ENCODE results near the gene RNF115. TPM values are rescaled to one million over a fixed set of nuclear protein-coding genes. Genes with fewer than 3 reads are reported as not detected.
A peak's percentile ranks its signal among the peaks of the same experiment; 100 is the strongest.

Gene RNF115
- total and polyA plus RNA-seq, 2 of the 13 experiments (the other 11 are each of a cell fraction or from before 2014, with no cell fraction given), result 6.0 to 10.1 TPM

GRCh38 chr1:145847827-145848226 lies 23.9 kb upstream of the RNF115 start:
- Histone ChIP-seq H3K4me3 (replicated peaks in 1 of 3; ENCODE audit: insufficient read depth in 1 of 3, low read depth in 2 of 3, low read length in 3 of 3) (no peak overlapping the region), H3K79me2 (ENCODE audit: insufficient read depth, low read length) (no peaks in the 10 kb centered on the region), H4K20me1 (ENCODE audit: insufficient read depth, low read length) (no peaks in the 10 kb centered on the region), H3K27ac (ENCODE audit: extremely low read length, insufficient read depth, low read length) (no peak overlapping the region), H3K4me2 (ENCODE audit: low read depth, low read length) (no peak overlapping the region), H3K27me3 (ENCODE audit: control insufficient read depth in 1 of 2, insufficient read depth in 2 of 2, low read length in 2 of 2) (no peaks in the 10 kb centered on the region), H3K9ac (ENCODE audit: insufficient read depth, low read depth, low read length) (no peak overlapping the region), H3K9me3 (ENCODE audit: low read length) (no peaks in the 10 kb centered on the region), H2AFZ (ENCODE audit: low read length) (no peak overlapping the region), H3K4me1 (ENCODE audit: insufficient read depth, low read length) (peaks cover 12% of the 10 kb centered on the region), H3K36me3 (replicated peaks in 1 of 2; ENCODE audit: control insufficient read depth in 1 of 2, insufficient read depth in 2 of 2, low read length in 2 of 2) (peaks cover 11 to 15% of the 10 kb centered on the region in 2 experiments; a peak in 4 of 5 replicates)
- WGBS (ENCODE audit: low lambda C conversion rate), result 86% methylated on average over 3 of the region's 3 CpGs
- DNase-seq (ENCODE audit: low spot score) (no peak), FAIRE-seq (no peak), ATAC-seq (no peak)
- TF ChIP-seq HNF1B (CRISPR knock-in tag; IDR thresholded peaks at IDR 0.05) (no peak), HES4 (CRISPR knock-in tag; IDR thresholded peaks at IDR 0.05; ENCODE audit: borderline replicate concordance) (no peak)
- in situ Hi-C loops (cut with HindIII; ENCODE audit: extremely low pct_ligation_motif_present, low pct_unique_long_range_greater_than_20kb), result loop anchor here (10.0 kb wide), 1 partner anchor 167 kb away; no protein-coding TSS in a partner anchor
- POLR2A ChIA-PET, result interaction anchor here (3.2 to 4.5 kb wide), 2 partner anchors 11 to 24 kb away, joined by 19 to 44 read pairs; partner anchors contain the start of genes PIAS3, POLR3C and RNF115
- CTCF ChIA-PET (ENCODE audit: low intra/inter-chr PET ratio, low total read pairs), result no interaction called here
- intact Hi-C loops (cut with micrococcal nuclease; ENCODE audit: unreplicated experiment), result no loop called here
- no TSS peak for BruUV-seq (replicated peaks)

GRCh38 chr1:145846201-145846612 lies 22.3 kb upstream of the RNF115 start:
- peak; percentile 23 for DNase-seq (ENCODE audit: low spot score)
- ChIA-PET POLR2A (interaction anchor here (1.0 to 4.5 kb wide), 5 partner anchors 13 to 117 kb away, joined by 3 to 44 read pairs (median 13); partner anchors contain the start of genes PIAS3, POLR3C, RBM8A and RNF115), CTCF (ENCODE audit: low intra/inter-chr PET ratio, low total read pairs) (interaction anchor here (1.2 to 2.5 kb wide), 2 partner anchors 13 to 167 kb away, joined by 3 to 14 read pairs; partner anchors contain the start of gene PIAS3)
- no peaks in the 10 kb centered on the region for H3K9me3 ChIP-seq (ENCODE audit: low read length)
- H3K79me2 ChIP-seq (ENCODE audit: insufficient read depth, low read length), result no peaks in the 10 kb centered on the region
- no peaks in the 10 kb centered on the region for H3K27me3 ChIP-seq (ENCODE audit: control insufficient read depth in 1 of 2, insufficient read depth in 2 of 2, low read length in 2 of 2)
- FAIRE-seq, result peak; percentile 67
- BruUV-seq (replicated peaks), result no TSS peak
- in situ Hi-C loops (cut with HindIII; ENCODE audit: extremely low pct_ligation_motif_present, low pct_unique_long_range_greater_than_20kb) (loop anchor here (10.0 kb wide), 1 partner anchor 169 kb away; no protein-coding TSS in a partner anchor), intact Hi-C loops (cut with micrococcal nuclease; ENCODE audit: unreplicated experiment) (loop anchor here (1.0 kb wide), 1 partner anchor 64 kb away; the partner anchor contains the start of gene ITGA10)
- H3K4me2 ChIP-seq (ENCODE audit: low read depth, low read length), result peak overlapping the region; percentile 95
- no peaks in the 10 kb centered on the region for H4K20me1 ChIP-seq (ENCODE audit: insufficient read depth, low read length)
- H3K36me3 ChIP-seq (replicated peaks in 1 of 2; ENCODE audit: control insufficient read depth in 1 of 2, insufficient read depth in 2 of 2, low read length in 2 of 2), result peaks cover 13 to 25% of the 10 kb centered on the region in 2 experiments
- H3K4me1 ChIP-seq (ENCODE audit: insufficient read depth, low read length), result peaks cover 12% of the 10 kb centered on the region
- WGBS (ENCODE audit: low lambda C conversion rate), result 90% methylated on average over 2 of the region's 3 CpGs
- H2AFZ ChIP-seq (ENCODE audit: low read length), result no peak overlapping the region
- peak; percentile 76 for ATAC-seq
- peak overlapping the region; percentile 68; the same call in 1 of the 2 replicates for H3K9ac ChIP-seq (ENCODE audit: insufficient read depth, low read depth, low read length)
- H3K4me3 ChIP-seq (replicated peaks in 1 of 3; ENCODE audit: insufficient read depth in 1 of 3, low read depth in 2 of 3, low read length in 3 of 3), result peak overlapping the region; percentile 55 to 78 (median 66)
- H3K27ac ChIP-seq (ENCODE audit: extremely low read length, insufficient read depth, low read length), result no peak overlapping the region
- no peak for TF ChIP-seq NR2F1 (CRISPR knock-in tag; IDR thresholded peaks at IDR 0.05)
- TF ChIP-seq ZBTB7A (CRISPR knock-in tag; IDR thresholded peaks at IDR 0.05), result peak; percentile 97
- TF ChIP-seq STAG1 (CRISPR knock-in tag; IDR thresholded peaks at IDR 0.05), result peak; percentile 48
- TF ChIP-seq SMC3 (IDR thresholded peaks at IDR 0.05; ENCODE audit: low read length), result peak; percentile 28; the same call in 1 of the 2 replicates
- no peak for TF ChIP-seq FOXA1 (IDR thresholded peaks at IDR 0.05)
- peak; percentile 75 for TF ChIP-seq FOXA1 (CRISPR knock-in tag; IDR thresholded peaks at IDR 0.05)
- peak; percentile 0; the same call in 1 of the 2 replicates for TF ChIP-seq ZFP91 (CRISPR knock-in tag; IDR thresholded peaks at IDR 0.05; ENCODE audit: borderline replicate concordance)
- peak; percentile 75 for TF ChIP-seq ZBTB7B (CRISPR knock-in tag; IDR thresholded peaks at IDR 0.05)
- peak; percentile 36; the same call in 1 of the 2 replicates for TF ChIP-seq ZNF691 (CRISPR knock-in tag; IDR thresholded peaks at IDR 0.05; ENCODE audit: borderline replicate concordance, low read depth)
- TF ChIP-seq ZNF383 (CRISPR knock-in tag; IDR thresholded peaks at IDR 0.05; ENCODE audit: borderline replicate concordance), result 0 out of 2 replicates have a peak, but pooled peaks have one; percentile 51

All from HepG2 (cell line).